GM23248 (cell line): ENCODE measurements around the gene C14orf93.

Experiments used
- EZH2 ChIP-seq: fragments of 200-600 bp; sonication (generic); IDR thresholded peaks from 2 replicates; pipeline ENCODE4 v1.6.1; 2018; ENCODE audit warnings: antibody characterized with exemption, mild to moderate bottlenecking; ENCODE audit not compliant: insufficient read depth, poor library complexity, severe bottlenecking
- EZH2phosphoT487 ChIP-seq: fragments of 200-600 bp; sonication (generic); IDR thresholded peaks from 2 replicates; pipeline ENCODE4 v1.6.1; 2018; ENCODE audit warnings: antibody characterized with exemption, moderate library complexity, mild to moderate bottlenecking, low read depth; ENCODE audit not compliant: insufficient read depth

- TF ChIP-seq EZH2 (no peak), EZH2phosphoT487 (no peak)
Observed at GRCh38 chr14:23023022-23023794, 13.3 kb upstream of the C14orf93 start.
